Hepatocyte (in vitro differentiated cells): Measurements from ENCODE around the gene GASK1A. TPM values are rescaled to one million over a fixed set of nuclear protein-coding genes. Genes with fewer than 3 reads are reported as not detected.

Experiments used
- DNase-seq: peaks from one replicate; pipeline ENCODE4 v3.0.0-alpha.2; 2016; ENCODE audit warnings: low spot score
- H2AFZ ChIP-seq: fragments of 200-600 bp; sonication (generic); 2 replicates; pipeline ENCODE4 v1.6.0; 2016; ENCODE audit warnings: antibody characterized with exemption, mild to moderate bottlenecking
- H3K27ac ChIP-seq: fragments of 200-600 bp; sonication (generic); 2 replicates; pipeline ENCODE4 v1.5.1; 2016; ENCODE audit warnings: mild to moderate bottlenecking
- H3K27me3 ChIP-seq: fragments of 200-600 bp; sonication (generic); 2 replicates; pipeline ENCODE4 v1.6.1; 2016
- H3K36me3 ChIP-seq: fragments of 200-600 bp; sonication (generic); replicated peaks from 2 replicates; pipeline ENCODE4 v1.5.1; 2016; ENCODE audit warnings: low read depth; ENCODE audit not compliant: insufficient read depth
- H3K4me1 ChIP-seq: fragments of 200-600 bp; sonication (generic); 2 replicates; pipeline ENCODE4 v1.5.1; 2016; ENCODE audit warnings: mild to moderate bottlenecking, moderate library complexity; ENCODE audit not compliant: insufficient read depth
- H3K4me2 ChIP-seq: fragments of 200-600 bp; sonication (generic); 2 replicates; pipeline ENCODE4 v1.6.0; 2016
- H3K4me3 ChIP-seq: fragments of 200-600 bp; sonication (generic); 2 replicates; pipeline ENCODE4 v1.5.1; 2016; ENCODE audit warnings: mild to moderate bottlenecking
- H3K79me2 ChIP-seq: fragments of 200-600 bp; sonication (generic); 2 replicates; pipeline ENCODE4 v1.6.0; 2017; ENCODE audit warnings: mild to moderate bottlenecking
- H3K9me2 ChIP-seq: fragments of 200-600 bp; sonication (generic); replicated peaks from 2 replicates; pipeline ENCODE4 v1.6.0; 2017; ENCODE audit warnings: mild to moderate bottlenecking; ENCODE audit not compliant: insufficient read depth
- H3K9me3 ChIP-seq: fragments of 200-600 bp; sonication (generic); 2 replicates; pipeline ENCODE4 v1.5.1; 2016; ENCODE audit warnings: low read depth, mild to moderate bottlenecking
- H4K20me1 ChIP-seq: fragments of 200-600 bp; sonication (generic); 2 replicates; pipeline ENCODE4 v1.6.0; 2016; ENCODE audit warnings: mild to moderate bottlenecking; ENCODE audit not compliant: insufficient read depth, poor library complexity, severe bottlenecking
- CTCF ChIP-seq: fragments of 200-600 bp; sonication (generic); IDR thresholded peaks from 2 replicates; pipeline ENCODE4 v1.5.1; 2016; ENCODE audit warnings: antibody characterized with exemption, mild to moderate bottlenecking; ENCODE audit not compliant: poor library complexity
- EZH2 ChIP-seq: fragments of 200-600 bp; sonication (generic); IDR thresholded peaks from 2 replicates; pipeline ENCODE4 v1.6.1; 2016; ENCODE audit warnings: antibody characterized with exemption, mild to moderate bottlenecking, borderline replicate concordance
- EZH2phosphoT487 ChIP-seq: fragments of 200-600 bp; sonication (generic); IDR thresholded peaks from one replicate; pipeline ENCODE4 v1.6.1; 2018; ENCODE audit warnings: antibody characterized with exemption, mild to moderate bottlenecking, low read depth, moderate library complexity; ENCODE audit not compliant: unreplicated experiment, severe bottlenecking
- WGBS: methylation state at CpG from one replicate; pipeline ENCODE4 v1.1.6; 2016; ENCODE audit warnings: low lambda C conversion rate; ENCODE audit errors: missing lambda C conversion rate; 5-methylcytosine and 5-hydroxymethylcytosine counted together
- polyA plus RNA-seq: library from polyadenylated mRNA; unstranded; fragments of >200 nt; fragmentation: Nextera tagmentation; extraction: Ambion mirVana; gene quantifications from 2 replicates; pipeline ENCODE4 v1.2.1, GENCODE V29; 2016
- total RNA-seq: library from RNA; depleted of rRNA; stranded (reverse); fragments of >200 nt; gene quantifications from 2 replicates; pipeline ENCODE4 v1.2.3, GENCODE V29; 2014

Gene GASK1A
- total and polyA plus RNA-seq, 2 experiments from 2014 or later, result 1.1 to 2.1 TPM

- Histone ChIP-seq H2AFZ (no peak overlapping the region), H3K9me3 (no peaks in the 10 kb centered on the region), H3K4me2 (no peak overlapping the region), H3K4me3 (no peak overlapping the region), H3K27ac (no peak overlapping the region), H4K20me1 (no peaks in the 10 kb centered on the region), H3K27me3 (no peaks in the 10 kb centered on the region), H3K9me2 (no peaks in the 10 kb centered on the region), H3K36me3 (no peaks in the 10 kb centered on the region), H3K4me1 (peaks cover 7% of the 10 kb centered on the region), H3K79me2 (no peaks in the 10 kb centered on the region)
- TF ChIP-seq EZH2phosphoT487, result no peak
- TF ChIP-seq EZH2, result no peak
- no peak for TF ChIP-seq CTCF
- WGBS, result 81% methylated on average over 2 of the region's 2 CpGs
- DNase-seq, result no peak
These were observed 39.1 kb downstream of the GASK1A start for GRCh38 chr3:43018246-43018645.

GRCh38 chr3:43019006-43019809 is 40.1 kb downstream of the GASK1A start:
- TF ChIP-seq EZH2 (no peak), EZH2phosphoT487 (no peak), CTCF (no peak)
- Histone ChIP-seq H3K27me3 (no peaks in the 10 kb centered on the region), H3K4me1 (peaks cover 7% of the 10 kb centered on the region), H3K36me3 (no peaks in the 10 kb centered on the region), H3K9me3 (no peaks in the 10 kb centered on the region), H3K9me2 (no peaks in the 10 kb centered on the region), H2AFZ (no peak overlapping the region), H4K20me1 (no peaks in the 10 kb centered on the region), H3K4me3 (no peak overlapping the region), H3K4me2 (no peak overlapping the region), H3K27ac (peak overlapping the region; percentile 39), H3K79me2 (no peaks in the 10 kb centered on the region)
- peak; percentile 18 for DNase-seq
- 77% methylated on average over 6 of the region's 6 CpGs for WGBS

- Histone ChIP-seq H4K20me1 (no peaks in the 10 kb centered on the region), H3K27ac (no peak overlapping the region), H3K9me3 (no peaks in the 10 kb centered on the region), H3K27me3 (no peaks in the 10 kb centered on the region), H3K4me2 (no peak overlapping the region), H3K4me1 (peaks cover 7% of the 10 kb centered on the region), H3K36me3 (no peaks in the 10 kb centered on the region), H3K9me2 (no peaks in the 10 kb centered on the region), H3K4me3 (no peak overlapping the region), H3K79me2 (no peaks in the 10 kb centered on the region), H2AFZ (no peak overlapping the region)
- no peak for DNase-seq
- TF ChIP-seq CTCF, result no peak
- TF ChIP-seq EZH2, result no peak
- no peak for TF ChIP-seq EZH2phosphoT487
These were observed 40.7 kb downstream of the GASK1A start for GRCh38 chr3:43019826-43020225.
